Hepatocyte (in vitro differentiated cells): Measurements from ENCODE around the gene TBC1D30.

Experiments used
- EZH2 ChIP-seq: fragments of 200-600 bp; sonication (generic); IDR thresholded peaks from 2 replicates; pipeline ENCODE4 v1.6.1; 2016; ENCODE audit warnings: antibody characterized with exemption, mild to moderate bottlenecking, borderline replicate concordance
- TF ChIP-seq, protein P1 (sequence below): fragments of 200-600 bp; sonication (generic); IDR thresholded peaks from 2 replicates; pipeline ENCODE4 v1.5.1; 2016; ENCODE audit warnings: antibody characterized with exemption, mild to moderate bottlenecking; ENCODE audit not compliant: poor library complexity

DNA sequence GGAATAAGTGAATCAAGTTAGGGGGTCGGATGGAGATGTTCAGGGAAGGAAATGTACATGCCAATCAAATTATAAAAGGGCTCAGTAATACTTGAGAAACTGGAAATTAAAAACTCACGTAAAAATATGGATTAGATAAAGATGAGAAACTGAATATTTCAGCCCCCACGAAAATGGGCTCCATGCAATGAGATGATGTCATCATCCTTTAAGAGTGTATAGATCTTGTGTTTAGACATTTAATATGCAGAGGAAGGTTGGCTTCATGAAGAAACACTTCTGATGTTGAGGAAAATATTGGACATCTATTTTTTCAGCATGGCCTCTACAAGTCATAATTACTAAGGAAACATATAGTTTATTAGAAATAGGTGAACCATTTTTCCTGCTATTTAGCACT is 9.5 kb downstream of the TBC1D30 start:
- no peak for TF ChIP-seq EZH2
- TF ChIP-seq, protein P1, sequence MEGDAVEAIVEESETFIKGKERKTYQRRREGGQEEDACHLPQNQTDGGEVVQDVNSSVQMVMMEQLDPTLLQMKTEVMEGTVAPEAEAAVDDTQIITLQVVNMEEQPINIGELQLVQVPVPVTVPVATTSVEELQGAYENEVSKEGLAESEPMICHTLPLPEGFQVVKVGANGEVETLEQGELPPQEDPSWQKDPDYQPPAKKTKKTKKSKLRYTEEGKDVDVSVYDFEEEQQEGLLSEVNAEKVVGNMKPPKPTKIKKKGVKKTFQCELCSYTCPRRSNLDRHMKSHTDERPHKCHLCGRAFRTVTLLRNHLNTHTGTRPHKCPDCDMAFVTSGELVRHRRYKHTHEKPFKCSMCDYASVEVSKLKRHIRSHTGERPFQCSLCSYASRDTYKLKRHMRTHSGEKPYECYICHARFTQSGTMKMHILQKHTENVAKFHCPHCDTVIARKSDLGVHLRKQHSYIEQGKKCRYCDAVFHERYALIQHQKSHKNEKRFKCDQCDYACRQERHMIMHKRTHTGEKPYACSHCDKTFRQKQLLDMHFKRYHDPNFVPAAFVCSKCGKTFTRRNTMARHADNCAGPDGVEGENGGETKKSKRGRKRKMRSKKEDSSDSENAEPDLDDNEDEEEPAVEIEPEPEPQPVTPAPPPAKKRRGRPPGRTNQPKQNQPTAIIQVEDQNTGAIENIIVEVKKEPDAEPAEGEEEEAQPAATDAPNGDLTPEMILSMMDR = no peak
